GM19372 (cell line): ENCODE data around the gene CDH23.

ENCODE experiments used
- ATAC-seq: cut with Tn5 transposase; IDR thresholded peaks from one replicate; pipeline ENCODE4 v1.9.1; 2021; ENCODE audit warnings: mild to moderate bottlenecking, low read depth, moderate library complexity; ENCODE audit not compliant: unreplicated experiment

CDH23 gene

DNA sequence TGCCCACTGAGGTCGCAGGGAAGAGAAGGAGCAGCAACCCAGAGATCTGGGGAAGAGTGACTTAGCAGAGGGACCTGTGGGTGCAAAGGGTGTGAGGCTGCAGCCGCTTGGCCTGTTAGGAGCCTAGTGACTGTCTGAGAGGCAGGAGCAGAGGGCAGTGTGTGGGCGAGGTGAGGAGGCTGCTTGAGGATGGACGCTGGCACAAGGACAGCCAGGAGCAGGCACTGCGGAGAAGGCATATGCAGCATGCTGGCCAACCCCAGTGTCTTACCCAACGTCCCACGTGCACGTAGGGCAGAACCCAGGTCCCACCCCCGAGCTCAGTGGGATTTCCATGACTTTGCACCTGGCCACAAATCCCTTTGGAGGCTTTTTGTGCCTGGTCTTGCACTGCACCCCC, 268.7 kb downstream of the CDH23 start:
- ATAC-seq = no peak

DNA sequence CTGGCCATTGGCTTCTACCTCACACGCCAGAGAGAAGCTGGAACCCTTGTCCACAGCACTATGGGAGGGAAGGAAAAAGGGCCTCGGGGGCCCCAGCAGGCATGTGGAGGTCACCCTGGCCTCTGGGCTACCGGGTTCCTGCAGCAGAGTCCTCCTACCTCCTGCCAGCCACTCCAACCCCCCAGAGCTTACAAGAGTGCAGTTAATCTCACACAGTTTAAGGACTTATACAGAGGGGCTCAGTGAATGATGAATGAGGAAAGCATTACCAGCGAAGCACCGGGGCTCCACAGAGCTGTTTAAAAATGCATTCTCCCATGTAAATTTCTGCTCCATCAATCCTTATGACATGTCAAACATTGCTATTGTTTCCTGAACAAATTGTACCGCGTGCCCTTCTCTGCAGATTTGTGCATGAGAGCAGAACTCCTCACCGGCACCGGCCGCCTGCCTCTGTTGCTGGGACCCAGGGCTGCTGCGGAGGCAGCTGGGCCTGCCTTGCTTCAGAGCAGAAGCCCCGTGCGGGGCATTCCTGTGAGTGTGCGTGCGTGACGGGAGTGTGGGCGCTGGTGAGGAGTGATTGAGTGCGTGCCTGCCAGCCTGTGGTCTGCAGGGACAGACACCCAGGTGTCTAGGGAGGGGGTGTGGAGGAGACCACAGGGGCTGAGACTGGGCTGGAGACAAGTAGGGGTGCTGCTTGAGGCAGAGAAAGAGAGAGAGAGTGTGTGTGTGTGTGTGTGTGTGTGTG, 270.1 kb downstream of the CDH23 start:
- ATAC-seq = no peak

DNA sequence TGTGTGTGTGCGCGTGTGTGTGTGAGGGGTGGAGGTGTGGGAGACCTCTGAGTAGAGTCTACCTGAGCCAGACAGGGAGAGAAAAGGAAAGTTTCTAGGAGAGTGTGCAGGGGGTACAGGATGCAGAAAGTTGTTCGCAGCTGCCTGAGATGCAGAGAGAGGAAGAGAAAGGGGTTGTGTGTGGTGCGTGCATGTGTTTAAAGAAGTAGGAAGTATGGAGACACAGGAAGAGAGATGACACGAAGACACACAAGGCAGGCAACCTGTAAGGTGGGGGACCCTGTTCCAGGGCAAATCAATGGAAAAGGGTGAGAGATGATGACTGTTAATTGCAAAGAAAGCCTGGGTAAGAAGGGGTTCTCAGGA, 270.6 kb downstream of the CDH23 start:
- ATAC-seq = no peak

DNA sequence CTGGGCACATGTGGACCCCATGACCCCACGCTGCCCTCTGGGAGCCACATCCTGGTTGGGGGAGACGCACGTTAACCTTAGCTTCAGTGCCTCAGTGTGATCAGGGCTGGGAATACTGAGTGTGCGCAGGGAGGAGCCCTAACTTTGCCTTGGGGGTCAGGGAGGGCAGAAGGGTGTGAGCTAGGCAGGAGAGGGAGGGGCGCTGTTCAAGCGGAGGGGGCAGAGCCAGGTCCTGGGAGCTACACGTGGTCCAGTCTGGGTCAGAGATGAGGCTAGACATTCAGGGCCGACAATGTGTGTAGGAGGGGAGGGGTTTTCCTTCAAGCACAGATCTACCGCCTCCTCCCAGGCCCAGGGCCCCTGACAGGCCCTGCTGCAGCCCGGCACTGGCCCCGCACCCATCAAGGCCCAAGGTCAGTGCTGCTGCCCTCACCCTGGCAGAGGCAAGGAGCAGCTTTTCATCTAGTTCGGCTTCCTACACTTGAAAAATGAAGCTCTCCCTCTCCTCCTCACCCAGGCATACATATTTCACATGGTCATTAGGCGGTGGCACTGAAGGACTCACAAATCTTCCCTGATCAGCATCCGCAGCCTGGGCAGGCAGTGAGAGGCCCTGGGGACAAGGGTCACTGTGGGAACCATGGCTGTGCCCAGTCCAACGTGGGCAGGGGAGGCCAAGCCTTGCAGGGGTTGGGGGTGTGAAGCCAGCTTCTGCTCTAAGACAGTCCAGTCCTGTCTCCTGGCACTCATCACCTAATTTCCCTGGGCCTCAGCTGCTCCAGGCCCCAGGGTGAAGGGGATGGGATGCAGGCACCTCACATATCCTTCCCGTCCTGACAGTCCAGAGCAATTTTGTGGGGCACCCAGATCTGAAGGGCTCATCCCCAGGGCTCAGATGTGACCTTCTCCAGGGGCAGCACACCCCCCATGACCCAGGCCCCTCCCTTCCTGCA, 275.6 kb downstream of the CDH23 start:
- no peak for ATAC-seq

DNA sequence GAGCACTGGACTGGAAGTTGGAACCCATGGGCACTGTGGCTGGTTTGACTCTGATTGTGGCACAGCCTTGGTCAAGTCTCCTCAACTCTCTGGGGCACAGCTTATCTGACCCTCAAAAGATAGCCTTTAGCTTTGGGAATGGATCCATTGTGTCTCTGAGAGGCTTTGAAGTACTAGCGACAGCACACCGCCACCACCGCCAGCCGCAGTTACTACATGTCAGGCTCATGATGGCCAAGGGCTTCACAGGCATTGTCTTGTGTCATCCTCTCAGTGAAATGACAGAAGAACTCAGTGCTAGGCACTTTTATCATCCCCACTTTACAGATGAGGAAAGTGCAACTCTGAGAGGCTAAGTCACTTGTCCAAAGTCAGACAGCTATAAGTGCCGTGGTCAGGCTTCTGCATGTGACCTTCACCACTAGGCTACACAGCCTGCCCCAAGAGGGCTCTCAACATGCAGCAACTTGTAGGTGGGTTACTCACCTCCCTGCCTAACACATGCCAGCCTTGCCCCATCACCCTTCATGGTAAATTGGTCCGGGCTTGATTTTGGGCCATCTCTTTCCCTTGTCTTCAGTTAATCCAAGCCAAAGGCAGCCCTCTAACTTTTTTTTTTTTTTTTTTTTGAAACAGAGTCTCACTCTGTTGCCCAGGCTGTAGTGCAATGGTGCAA, 278.7 kb downstream of the CDH23 start:
- ATAC-seq = no peak

DNA sequence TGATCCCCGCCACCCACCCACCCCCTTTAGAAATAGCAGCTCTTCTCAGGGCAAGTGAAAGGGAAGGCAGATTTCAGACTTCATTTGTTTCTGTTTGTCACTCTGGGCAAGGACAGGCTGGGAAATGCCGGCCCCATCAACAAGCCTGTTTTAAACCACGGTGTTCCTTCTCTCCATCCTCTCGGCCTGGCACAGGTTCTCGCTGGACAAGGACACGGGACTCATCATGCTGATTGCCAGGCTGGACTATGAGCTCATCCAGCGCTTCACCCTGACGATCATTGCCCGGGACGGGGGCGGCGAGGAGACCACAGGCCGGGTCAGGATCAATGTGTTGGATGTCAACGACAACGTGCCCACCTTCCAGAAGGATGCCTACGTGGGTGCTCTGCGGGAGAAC, 280.5 kb downstream of the CDH23 start:
- ATAC-seq = no peak

DNA sequence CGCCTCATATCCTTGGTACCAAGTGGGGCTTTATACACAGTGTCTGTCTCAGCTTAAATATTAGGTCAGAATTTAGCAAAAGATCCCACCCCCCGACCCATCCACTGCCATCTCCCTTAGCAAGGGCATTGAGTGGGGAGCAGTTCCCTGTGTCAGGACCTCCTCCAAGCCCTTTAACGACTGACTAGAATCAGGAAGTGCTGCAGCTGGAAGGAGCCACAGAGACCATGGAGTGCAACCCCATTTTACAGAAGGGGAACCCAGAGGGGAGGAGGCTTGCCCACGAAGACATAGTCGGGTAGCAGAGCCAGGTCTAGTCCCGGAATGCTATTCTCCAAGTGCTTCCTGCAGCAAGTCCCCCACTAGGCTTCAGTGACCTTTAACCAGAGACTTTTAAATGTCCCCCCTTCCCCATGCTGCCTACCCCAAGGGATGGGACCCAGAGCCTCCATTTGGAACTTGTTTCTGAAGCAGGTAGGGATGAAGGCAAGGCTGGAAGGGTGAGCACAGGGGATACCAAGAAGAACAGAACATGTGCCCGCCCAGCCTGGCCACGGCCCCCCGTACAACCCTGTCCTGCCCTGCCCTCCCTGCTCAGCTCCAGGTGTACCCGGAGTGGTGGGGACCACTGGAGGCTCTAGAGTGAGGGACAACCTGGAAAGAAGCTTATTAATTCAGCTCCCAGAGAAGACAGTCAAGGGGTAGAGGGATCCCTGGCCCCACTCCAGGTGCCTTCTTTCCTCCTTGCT, 281.5 kb downstream of the CDH23 start:
- ATAC-seq = no peak

DNA sequence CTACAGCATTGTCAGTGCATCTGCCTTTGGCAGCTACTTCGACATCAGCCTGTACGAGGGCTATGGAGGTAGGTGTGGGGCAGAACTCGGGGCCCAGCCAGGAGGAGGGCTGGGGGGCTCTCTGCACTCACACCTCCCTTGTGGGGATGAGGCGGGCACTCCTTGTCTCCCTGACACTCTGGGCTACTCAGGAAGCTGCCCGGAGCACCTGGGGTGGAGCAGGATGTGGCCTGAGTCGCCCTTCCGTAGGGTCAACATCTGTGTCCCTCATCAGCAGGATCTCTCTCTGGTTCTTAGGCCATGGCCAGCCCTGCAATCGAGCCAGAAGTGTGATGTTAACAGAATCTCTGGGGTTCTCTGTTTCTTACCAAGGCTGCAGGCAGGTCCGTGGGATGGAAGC, 282.7 kb downstream of the CDH23 start:
- no peak for ATAC-seq

DNA sequence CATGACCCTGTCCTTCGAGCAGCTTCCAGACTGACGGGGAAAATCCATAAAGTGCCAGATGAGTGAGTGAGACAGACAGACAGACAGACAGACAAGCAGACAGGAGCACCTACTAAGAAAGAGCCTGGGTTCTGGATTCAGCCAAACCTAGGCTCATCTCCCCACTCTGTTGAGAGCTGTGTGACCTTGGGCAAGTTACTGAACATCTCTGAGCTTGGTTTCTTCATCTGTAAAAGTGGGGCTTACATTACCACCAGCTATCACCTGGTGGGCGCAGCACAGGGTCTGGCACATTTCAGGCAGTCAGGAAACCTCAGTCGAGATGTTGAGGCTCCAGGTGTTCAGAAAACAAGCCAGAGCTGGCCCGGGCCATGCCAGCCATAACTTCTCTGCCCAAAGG, 285.3 kb downstream of the CDH23 start:
- no peak for ATAC-seq

DNA sequence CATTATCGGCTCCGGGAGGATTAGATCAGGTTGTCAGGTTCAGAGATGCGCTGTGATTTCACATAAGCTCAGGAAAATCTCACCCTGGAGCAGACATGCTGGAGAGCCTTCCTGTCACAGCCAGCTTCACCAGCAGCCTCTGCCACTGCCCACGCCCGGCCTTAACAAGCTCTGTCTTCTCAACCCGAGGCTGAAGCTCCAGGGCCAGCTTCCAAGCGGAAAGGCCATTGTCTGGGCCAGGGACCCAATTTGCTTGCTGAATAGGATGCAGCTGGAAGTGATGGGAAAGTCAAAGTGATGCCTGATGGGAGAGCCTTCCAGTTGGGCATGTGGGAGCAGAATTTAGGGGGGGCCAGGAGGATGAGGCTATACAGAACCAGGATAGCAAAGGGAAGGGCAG, 286.6 kb downstream of the CDH23 start:
- ATAC-seq = no peak

DNA sequence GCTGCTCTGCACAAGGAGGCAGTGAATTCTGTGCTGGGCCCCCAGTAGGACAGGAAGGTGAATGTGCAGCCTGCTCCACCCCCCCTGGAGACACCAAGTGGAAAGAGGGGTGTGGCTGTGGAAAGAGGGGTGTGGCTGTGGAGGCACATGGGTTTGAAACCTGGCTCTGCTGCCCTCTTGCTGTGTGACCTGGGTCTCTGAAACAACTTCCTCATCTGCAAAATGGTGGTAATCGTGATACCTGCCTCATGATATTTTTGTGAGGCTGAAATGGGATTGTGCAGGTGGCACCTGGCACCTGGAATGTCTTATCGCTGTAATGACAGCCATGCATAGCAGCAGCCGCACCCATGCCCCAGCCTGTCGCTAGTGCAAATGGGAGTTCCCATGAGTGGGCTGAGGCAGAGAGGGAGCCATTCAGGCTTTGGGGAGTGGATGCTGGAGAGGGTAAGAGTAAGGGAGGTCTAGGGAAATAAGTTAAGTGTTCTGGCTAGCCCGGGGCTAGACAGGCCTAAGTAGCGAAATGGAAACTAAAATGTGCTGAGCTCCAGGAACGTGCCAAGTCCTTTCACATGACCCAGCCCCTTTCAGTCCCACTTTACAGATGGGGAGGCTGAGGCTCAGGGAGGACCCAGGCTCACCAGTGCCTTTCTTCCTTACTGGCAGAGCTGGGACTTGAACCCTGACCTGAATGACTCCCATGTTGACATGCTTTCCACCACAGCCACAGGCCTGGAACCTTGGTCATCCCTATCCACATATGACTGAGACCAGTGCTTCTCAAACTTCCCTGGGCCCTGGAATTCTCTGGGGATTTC, 287.8 kb downstream of the CDH23 start:
- no peak for ATAC-seq

DNA sequence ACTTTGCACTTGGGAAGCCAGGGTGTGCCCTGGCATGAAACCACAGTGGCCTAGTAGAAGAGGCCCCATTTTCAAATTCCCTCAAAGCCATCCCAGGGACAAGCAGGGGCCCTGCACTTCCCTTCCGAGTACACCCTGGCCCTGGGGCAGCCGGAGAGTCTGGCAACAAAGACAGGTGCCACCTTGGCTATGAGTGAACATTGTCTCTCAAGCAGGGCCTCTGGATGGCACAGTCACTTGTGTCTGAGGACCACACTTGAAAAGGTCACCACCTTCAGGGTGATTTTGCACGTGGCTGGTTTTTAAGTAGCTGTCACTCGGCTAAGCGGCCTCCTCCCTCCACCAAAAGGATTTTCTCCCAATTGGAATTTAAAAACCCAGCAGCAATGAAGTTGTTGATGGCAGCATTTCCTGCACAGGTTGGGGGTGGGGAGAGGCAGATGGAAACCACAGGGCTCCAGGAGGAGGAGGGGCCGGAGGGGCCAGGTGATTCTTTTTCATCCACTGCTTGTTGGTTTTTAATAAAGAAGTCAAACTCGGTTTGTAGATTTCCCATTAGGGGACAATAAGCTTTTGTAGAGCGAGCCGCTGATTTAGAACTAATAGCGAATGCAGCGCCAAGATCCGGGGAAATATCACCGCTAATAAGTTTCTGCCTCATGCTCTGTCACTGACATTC, 289.0 kb downstream of the CDH23 start:
- ATAC-seq = no peak

DNA sequence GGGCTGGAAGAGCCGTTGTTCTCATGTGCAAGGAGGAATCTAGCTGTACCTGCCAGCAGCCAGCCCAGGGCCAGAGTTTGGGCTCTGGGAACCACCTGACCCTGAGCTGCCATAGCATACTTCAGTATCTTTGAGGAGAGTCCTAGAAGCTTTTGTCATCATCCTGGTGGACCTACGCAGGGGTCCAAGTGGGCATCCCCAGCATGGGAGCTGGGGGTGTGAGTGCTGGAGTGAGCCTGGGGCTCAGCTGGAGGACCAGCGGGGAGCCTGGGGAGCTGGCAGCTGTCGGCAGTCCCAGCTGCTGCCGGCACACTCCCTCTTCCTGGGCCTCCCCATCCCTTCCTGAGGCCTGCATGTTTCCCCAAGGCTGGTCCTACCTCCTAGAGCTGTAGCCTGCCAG, 290.4 kb downstream of the CDH23 start:
- ATAC-seq = no peak

DNA sequence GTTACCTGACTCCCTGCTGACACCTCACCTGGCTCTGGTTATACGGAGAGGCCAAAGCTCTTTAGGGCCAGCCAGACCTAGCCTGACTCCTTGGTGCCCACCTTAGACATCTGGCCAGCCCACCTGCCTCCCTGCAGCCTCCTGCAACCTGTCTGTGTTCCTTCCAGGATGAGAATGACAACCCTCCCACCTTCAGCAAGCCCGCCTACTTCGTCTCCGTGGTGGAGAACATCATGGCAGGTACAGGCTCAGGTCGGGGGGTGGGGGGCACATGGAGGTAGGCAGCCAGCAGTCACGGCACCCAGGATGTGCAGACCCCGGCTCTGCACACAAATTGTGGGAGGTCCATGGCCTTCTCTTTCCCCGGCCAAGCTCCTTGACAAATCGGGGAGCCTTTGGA, 290.8 kb downstream of the CDH23 start:
- ATAC-seq = no peak

DNA sequence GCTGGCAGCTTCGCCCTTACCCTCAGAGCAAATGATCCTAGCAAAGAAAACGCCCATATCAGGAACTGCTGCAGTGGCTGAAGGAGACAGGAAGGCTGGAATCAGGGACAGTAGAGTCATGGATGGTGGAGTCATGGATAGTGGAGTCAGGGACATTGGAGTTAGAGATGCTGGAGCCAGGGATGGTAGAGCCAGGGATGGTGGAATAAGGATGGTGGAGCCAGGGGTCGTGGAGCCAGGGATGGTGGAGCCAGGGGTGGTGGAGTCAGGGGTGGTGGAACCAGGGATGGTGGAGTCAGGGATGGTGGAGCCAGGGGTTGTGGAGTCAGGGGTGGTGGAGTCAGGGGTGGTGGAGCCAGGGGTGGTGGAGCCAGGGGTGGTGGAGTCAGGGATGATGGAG, 291.5 kb downstream of the CDH23 start:
- no peak for ATAC-seq

DNA sequence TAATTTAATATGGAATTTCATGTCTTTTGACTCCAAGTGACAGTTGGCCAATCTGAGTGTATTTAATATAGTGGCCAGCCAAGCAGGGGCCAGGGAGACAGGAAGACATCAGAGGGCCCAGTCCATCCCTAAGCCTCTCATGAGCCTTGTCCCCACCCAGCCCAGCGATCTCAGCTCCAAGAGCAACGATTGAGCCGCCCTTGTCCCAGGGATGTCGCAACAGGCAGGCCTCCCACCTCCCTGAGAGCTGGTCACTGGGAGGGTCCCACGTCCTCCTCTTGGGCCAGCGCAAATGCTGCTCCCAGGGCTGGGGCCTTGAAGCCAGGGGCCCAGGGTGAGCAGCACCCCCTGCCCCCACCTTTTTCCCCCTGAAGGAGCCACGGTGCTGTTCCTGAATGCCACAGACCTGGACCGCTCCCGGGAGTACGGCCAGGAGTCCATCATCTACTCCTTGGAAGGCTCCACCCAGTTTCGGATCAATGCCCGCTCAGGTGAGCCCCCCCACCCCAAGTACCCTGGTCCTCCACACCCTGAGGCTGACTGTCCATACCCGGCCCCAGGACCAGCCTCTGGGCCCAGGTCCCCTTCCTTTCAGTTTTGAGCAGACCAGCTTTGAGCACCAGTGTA, 293.5 kb downstream of the CDH23 start:
- no peak for ATAC-seq

DNA sequence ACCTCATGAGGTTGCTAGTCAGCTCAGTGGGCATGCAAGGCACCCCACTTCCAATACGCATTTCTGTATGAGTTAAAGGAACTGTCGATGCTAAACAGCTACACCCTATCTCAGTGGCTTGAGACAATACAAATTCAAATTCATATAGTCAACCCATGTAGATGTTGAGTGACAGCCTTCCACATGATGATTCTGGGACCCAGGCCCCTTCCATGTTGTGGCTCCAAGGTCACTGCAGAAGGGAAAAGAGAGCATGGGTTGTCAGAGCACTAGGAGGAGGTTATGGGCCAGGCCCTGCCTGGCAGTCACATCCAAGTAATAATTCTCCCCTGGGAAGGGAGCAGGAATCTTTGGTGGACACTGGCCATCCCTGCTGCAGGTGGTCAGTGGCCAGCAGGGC, 294.7 kb downstream of the CDH23 start:
- no peak for ATAC-seq

DNA sequence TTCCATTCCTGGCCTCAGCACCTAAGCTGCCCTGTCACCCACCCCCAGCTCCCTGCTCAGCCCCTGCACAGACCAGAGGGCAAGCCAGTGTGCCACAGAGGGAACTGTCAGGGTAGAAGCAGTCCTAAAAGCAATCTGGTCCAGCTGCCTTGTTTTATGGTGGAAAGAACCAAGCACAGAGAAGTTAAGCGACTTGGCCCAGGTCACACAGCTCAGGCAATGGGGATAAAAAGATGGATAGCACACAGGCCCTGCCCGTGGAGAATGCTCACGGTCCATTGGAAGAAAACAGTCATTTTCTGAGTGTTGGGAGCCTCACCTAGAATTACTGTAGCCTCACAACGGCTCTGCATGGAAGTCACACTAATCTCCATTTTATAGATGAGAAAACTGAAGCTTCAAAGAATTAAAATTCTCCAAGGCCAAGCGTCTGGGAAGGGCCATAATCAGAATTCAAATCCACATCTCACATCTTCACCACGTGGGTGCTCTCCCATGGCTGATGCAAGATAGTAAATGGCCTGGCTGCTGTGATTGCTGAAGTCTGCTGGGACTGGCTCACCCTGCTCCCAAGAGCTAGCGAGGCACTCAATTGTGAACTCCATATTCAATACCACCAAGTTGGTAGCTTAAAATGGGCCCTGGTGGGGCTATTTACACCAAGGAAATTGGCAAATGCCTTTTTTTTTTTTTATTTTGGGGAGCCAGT, 296.0 kb downstream of the CDH23 start:
- ATAC-seq = no peak
